HG02610 (cell line): ENCODE data around the gene PAK3.

Source experiments
- ATAC-seq: cut with Tn5 transposase; IDR thresholded peaks from one replicate; pipeline ENCODE4 v1.9.1; 2021; ENCODE audit warnings: mild to moderate bottlenecking, moderate library complexity; ENCODE audit not compliant: unreplicated experiment

PAK3 gene

DNA sequence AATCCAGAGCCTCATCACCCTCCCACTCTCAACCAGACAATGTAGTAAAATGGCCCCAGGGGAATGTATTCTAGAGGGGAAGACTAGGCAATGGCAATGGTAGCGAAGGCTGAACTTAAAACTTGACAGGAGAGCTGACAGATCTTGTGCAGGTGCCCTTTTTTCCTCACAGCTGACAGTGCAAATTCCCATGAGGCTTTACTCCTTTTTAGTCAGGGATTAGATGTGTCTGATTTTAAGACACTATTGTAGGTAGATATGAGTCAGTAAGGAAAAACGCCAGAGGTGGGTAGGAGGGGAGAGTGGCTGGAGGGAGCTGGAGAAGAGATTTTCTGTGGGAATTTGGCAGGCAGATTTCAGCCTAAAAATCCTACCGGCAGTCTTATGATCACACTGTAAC lies 163.6 kb downstream of the PAK3 start:
- no peak for ATAC-seq

DNA sequence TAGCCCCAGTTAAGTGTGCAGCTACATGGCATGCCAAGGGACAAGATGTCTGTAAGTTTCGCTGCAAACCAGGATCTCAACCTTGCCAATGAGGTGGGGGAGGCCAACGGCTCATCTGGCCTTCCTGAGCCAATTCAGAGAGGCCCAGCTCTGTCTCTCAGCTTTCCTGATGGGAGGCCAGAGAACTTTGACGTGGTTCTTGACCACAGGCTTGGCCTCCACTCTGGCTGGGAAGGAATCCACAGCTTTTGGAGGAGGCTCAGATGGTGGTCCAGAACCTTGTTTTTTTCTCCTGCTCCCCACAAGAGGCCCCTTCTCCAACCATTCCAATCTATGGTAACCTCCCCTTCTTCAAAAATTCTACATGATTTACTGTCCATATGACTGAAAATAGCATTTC lies 164.5 kb downstream of the PAK3 start:
- ATAC-seq: no peak

DNA sequence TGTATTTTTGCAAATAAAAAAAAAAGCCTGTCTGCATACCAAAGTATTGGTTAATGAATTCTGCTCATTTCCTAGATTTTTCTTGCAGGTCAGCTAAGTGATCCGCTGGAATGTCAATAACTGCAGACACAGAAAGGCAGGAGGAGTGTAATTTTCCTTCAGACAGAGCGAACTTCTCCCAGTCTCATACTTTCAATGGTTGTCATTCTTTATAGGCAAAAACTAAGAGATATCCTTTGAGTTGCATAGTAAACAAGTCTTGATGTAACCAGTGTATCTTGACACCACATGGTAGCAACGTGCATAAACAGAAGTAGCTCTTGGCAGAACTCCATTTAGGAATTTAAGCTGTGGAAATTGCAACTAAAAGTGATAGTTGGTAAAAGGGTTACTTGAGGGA lies 166.1 kb downstream of the PAK3 start:
- no peak for ATAC-seq

DNA sequence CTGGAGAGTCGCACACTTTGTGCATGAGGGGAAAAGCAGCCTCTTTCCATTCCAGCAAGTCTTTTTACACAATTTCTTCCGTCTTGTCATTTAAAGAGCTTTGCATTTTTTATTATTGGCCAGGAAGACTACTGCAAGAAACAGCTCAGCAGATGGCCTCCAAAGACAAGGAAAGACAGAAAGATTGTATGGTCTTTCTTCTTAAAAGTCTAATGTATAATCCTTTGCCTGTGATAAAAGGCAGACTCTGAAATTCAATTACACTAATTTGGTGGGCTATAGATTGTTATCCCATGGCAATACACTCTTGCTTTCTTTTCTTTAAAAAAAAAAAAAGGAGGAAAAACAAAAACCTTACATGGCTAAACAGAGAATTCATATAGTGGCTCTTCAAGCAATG lies 168.4 kb downstream of the PAK3 start:
- no peak for ATAC-seq

DNA sequence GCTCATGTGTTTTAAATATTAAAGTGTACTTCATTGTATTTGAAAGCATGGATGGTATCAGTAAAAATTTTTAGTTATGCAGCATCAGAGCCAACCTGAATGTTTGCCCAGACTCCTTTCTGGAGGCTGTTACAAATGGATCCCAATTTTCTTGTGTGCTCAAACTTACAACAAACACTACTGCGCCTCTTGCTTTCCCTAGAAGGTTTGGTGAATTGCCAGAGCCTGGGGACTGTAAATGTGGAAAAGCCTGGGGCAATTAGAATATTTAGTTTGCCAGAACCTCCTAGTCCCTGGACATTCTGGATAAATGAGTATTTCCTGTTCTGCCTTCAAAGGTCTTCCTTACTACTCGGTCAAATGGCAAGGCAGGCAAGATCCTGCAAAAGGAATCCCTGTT lies 169.5 kb downstream of the PAK3 start:
- no peak for ATAC-seq

DNA sequence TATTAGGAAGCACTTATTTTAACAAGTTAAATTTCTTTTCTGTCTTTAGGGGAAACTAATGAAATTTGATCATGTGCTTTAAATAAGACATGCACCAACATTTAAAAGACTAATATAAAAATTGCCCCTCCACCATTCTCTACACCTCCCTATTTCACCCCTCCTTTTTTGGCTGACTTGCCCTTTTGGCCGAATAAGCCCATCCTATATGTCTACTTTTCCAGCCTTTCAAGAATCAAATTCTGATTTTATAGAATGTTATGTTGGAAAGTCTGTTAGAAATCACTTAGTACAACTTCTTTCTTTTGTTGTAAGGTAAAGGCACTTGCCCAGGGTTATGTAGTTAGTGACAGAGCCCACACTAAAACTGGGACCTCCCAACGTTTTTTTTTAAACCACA lies 172.5 kb downstream of the PAK3 start:
- no peak for ATAC-seq

DNA sequence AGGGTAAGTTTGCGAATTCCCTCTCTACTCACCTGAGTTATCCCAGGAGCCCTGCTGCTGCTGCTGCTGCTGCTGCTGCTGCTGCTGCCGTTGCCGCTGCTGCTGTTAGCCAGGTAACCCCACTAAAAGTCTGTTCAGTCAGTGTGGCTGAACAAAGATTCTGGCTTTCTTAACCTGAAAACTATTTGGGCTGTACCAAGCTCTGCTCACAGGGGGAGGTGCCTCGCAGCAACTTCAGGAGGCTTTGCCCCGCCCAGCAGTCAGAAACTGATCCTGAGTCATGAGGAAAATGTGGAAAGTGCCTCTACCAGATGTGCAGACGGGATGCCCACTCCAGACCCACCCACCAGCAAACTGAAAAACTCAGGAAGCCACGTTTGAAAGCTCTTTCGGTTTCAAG lies 174.3 kb downstream of the PAK3 start, which contains the start of gene CAPN6:
CAPN6 (minus strand) TSS at position 145 of the 400 bp plus-strand sequence. CDS start 6,547 bp downstream, outside the sequence.
- ATAC-seq: no peak
